ENCODE data around the gene LTC4S.
"Not testable (repeated sequence)": the region's sequence is repeated elsewhere in the genome, so short reads cannot be mapped to it uniquely, and the experiment has no call there.

LTC4S gene

GRCh38 chr5:179769796-179770195 lies 24.0 kb upstream of the LTC4S start:
- DNase-seq (ENCODE audit: low read depth), result no peak

DNA sequence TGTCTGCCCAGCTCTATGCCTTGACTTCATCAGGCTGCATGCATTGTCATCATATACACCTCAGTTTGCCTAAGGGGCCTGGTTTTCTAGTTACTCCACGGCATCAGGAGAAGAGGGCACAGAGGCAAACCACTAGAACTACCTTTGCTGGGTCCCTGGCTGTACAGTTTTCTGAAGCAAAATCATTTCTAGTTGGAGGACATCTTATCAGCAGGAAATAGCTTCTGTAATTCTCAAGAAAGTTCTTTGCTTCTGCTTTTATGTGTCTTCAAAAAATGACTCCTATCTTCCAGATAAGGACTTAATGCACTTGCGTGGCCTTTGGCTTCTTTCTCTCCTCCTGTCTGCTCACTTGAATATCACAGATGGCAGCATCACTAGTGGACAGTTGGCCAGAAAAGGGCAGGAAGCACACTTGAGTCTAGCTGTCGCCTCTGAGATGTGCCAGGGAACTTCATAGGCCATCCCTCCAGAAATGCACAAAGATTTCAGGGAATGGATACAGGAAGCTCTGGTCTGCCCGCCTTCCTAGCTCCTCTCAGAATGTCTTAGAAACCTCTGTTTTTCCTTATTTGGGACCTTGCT lies 22.4 kb upstream of the LTC4S start:
- no peak for DNase-seq (ENCODE audit: low read depth)

- DNase-seq (ENCODE audit: low read depth), result no peak
Observed at GRCh38 chr5:179772351-179772750, 21.4 kb upstream of the LTC4S start.

GRCh38 chr5:179773686-179774040 lies 20.1 kb upstream of the LTC4S start:
- no peak for DNase-seq (ENCODE audit: low read depth)

GRCh38 chr5:179774442-179774841 lies 19.3 kb upstream of the LTC4S start:
- no peak for DNase-seq (ENCODE audit: low read depth)

GRCh38 chr5:179776411-179776938 lies 17.3 kb upstream of the LTC4S start:
- DNase-seq (ENCODE audit: low read depth), result no peak

DNA sequence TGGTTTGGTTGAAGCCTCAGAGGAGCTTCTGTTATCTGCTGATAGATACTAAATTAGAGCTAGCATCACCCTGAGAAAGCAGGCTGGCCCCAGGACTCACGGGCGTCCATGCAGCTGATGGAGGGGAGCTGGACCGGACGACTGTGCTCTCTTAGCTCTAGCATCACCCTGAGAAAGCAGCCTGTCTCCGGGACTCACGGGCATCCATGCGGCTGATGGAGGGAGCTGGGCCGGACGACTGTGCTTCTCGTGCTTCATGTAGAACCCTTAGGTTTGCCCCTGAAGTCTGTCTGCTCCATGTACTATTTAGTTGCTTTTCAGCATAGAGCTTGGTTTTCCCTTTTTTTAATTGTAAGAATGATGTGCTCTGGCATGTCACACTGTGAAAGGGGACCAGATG lies 16.3 kb upstream of the LTC4S start:
- no peak for DNase-seq (ENCODE audit: low read depth)

DNA sequence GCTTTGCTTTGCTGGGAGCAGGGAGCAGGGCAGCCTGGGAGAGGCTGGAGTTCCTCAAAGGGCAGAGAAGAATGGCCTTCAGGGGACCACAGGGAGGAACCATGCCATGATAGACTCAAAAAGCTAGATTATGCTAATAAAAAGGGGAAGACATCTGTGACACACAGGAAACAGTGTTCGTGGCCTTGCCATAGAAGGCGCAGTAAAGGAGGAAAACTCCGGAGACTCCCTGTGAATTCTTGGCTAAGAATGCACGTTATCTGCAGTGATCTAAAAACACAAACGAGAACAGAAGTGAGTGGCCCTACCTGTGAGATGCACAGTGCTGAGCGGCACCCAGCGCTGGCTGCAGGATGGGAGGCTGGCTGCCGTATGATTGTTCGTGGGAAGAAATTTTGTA lies 15.9 kb upstream of the LTC4S start:
- no peak for DNase-seq (ENCODE audit: low read depth)

DNA sequence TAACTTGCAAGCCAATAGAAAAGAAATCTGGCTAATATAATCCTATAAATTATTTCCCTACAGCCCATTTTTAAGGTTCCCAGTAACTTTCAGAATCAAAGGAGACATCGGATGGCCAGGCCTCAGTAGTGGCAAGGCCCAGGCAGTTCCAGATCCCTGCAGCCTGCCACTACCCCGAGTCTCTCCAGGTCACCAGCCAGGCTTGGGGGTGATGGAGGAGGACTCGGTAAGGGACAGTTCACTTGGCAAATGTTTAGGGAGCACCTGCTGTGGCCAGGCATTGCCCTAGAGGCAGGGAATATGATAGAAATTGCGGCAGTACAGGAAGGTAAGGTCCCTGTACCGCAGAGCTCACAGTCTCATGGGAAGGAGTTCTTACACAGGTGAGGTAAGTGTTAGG lies 15.2 kb upstream of the LTC4S start:
- DNase-seq (ENCODE audit: low read depth), result no peak

- no peak for DNase-seq (ENCODE audit: low read depth)
Observed at GRCh38 chr5:179779826-179780225, 14.0 kb upstream of the LTC4S start.

DNA sequence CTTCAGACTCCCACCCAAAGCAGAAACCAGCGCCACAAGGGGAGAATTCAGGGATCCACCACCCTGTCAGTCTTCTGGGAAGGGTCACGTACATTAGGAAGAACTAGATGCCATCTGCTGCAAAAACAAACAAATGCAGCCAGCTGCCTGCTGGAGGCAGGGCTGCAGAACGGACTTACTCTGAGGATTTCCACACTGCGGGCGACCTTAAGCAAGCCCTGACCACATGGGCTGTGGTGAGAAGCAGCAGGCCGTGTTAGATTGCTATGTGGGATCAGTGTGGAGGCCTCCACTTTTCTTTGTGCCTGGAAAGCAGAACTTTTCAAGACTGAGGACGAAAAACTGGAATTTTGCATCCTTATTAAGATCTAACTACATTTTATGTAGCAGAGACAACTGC lies 13.4 kb upstream of the LTC4S start:
- DNase-seq (ENCODE audit: low read depth), result no peak

GRCh38 chr5:179781846-179782245 lies 11.9 kb upstream of the LTC4S start:
- DNase-seq (ENCODE audit: low read depth), result no peak

DNA sequence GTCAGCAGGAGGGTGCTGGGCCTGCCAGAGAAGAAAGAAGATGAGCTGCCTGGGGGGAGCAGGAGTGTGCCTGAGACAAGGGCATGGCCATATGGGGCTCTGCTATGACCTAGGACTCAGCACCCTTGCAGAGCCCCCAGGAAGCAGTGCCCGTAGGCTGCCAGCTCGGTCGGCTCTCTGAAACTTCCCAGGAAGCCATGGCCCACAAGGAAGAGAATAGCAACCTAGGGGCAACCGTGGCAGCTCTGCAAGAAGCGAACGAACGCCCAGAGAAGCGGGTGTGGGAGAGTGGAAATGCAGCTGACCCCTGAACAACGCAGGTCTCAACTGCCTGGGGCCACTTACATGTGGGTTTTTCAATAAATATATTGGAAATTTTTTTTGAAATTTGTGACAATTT lies 10.7 kb upstream of the LTC4S start:
- DNase-seq (ENCODE audit: low read depth), result no peak

- DNase-seq (ENCODE audit: low read depth), result no peak
Observed at GRCh38 chr5:179786861-179787260, 6.9 kb upstream of the LTC4S start.

DNA sequence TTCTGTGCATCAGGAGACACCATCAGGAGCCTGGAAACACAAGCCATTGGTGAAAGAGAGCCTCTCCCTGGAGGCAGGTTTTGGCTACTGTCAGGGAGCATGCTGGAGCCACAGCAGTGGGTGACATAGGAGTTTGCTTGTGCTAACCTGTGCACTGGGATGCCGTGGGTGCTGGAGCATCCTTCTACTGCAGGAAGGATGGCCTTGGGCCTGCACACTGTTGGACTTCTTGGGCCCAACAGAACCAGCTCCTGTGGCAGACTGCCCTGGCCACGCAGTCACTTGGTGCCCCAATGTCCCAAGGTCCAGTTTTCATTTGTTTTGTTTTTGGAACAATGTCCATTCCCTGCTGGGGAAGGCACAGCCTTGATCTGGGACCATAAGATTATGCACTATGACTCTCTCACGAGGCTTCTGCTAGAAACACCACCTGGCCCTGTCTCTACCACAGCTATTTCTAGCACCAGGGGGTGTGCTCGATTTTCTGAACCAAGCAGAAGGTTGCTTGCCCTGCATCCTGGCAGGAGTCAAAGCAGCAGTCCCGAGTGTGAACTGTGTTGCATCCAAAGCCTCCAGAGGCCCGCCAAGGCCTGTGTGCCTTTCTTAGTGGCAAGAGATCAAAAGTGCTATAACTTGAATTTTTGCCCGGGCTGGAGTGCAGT lies 5.5 kb upstream of the LTC4S start:
- DNase-seq (ENCODE audit: low read depth), result no peak

- not testable (repeated sequence) for DNase-seq (ENCODE audit: low read depth)
Observed at GRCh38 chr5:179789278-179789677, 4.5 kb upstream of the LTC4S start.

DNA sequence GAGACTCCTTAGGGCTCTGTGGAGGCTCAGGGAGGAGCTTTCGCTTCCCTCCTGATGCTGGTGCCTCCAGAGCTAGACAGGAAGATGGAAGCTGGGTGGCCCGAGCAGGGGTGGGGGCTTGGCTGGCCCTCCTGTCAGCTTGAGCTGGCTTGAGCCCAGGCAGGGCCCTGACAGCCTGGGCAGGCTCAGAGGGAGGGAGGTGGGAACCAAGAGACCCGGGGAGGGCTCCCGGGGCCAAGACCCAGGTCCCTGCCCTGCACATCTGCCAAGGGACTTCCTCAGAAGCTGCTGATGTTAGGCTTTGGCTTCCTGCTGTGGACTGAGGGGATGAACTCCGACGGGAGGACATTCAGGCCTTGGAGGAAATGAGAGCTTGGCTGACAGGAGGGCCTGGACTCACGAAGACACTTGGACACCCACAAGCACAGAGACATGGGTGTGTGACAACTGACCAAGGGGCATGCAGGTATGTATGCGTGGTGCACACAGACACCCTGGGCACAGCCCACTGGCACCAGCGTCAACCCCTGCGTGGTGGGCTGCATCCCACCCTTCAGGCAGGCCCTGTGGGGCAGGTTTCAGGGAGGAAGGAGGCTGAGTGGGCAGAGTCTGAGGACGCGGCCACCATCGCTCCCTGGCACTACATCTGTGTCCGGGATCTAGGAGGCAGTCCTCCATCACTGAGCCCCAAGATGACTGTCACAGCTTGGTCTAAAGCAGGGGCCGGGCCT lies 1.7 kb upstream of the LTC4S start:
- no peak for DNase-seq (ENCODE audit: low read depth)

- DNase-seq (ENCODE audit: low read depth), result no peak
Observed at GRCh38 chr5:179792612-179793467, 946 bp upstream of the LTC4S start.

DNA sequence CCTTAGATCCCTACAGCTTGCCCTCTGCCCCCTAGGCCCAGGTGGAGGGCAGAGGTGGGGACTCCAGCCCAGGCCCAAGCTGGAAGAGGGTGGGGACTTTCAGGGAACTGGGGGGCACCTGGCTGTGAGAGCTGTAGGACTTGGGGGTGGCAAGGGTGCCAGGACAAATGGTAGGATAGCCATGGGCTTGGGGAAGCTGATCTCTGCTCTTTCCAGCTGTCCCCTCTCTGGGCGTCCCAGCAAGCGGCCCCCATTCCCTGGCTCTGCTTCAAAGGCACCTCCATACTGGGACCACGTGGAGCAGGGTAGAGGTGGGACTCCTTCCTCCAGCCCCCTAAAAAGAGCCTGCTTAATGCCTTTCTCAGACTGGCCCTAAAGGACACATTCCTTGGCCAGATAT lies 385 bp downstream of the LTC4S start:
- DNase-seq (ENCODE audit: low read depth), result no peak

DNA sequence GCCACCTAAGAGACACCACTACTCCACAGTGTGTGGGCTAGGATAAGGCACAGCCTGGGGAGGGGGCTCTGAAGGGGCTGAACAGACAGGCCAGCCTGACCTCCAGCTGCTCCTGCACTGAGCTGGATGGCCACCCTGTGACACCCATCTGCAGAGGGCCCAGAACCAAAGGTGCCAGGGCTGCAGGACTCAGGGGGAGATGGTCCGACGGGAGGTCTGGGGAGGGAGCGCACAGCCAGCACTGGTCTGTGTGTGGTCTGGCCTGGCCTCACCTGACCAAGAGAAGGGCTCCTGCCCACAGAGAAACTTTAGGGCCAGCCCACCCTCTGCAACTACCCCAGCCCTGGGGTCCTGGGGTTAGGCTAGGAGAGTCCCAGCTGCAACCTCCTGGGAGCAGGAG lies 789 bp downstream of the LTC4S start:
- DNase-seq (ENCODE audit: low read depth), result no peak

GRCh38 chr5:179795049-179795862 lies 1.5 kb downstream of the LTC4S start:
- DNase-seq (ENCODE audit: low read depth), result peak; percentile 14

Measured in ELR (cell line).